Endometrial microvascular endothelial cells (primary cell): ENCODE results near the gene CEL. TPM values are rescaled to one million over a fixed set of nuclear protein-coding genes. Genes with fewer than 3 reads are reported as not detected.

Source experiments
- in situ Hi-C: cut with HindIII; loops from 2 replicates; pipeline ENCODE4 v1.10.0; 2017; ENCODE audit warnings: low sequenced_read_pairs, low pct_unique_long_range_greater_than_20kb; ENCODE audit errors: inconsistent ontology term
- total RNA-seq: library from RNA; depleted of rRNA; stranded (reverse); fragments of >200 nt; gene quantifications from one replicate; pipeline ENCODE4 v1.2.3, GENCODE V29; 2015; ENCODE audit errors: inconsistent ontology term

Gene CEL
- total RNA-seq, 1 donor from 2014 or later: 0.37 TPM

DNA sequence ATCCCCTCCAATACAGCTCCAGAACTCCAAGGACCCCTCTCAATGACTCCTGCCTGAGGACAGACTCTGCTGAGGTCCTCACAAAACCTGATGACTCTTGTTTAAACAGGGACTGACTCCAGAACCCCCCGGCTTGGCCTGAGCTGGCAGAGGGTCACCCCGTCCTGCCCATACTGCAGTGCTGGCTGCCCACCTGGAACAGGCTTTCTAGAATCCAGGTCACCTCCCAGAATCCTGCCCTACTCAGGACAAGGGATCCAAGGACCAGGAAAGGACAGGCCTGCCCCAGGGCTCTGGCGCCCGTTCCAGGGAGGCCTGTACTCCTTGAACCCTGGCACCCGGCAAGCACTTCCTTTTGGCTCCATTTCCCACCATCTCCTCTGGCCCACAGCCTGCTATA, 37.1 kb downstream of the CEL start:
- in situ Hi-C loops: no loop called here

DNA sequence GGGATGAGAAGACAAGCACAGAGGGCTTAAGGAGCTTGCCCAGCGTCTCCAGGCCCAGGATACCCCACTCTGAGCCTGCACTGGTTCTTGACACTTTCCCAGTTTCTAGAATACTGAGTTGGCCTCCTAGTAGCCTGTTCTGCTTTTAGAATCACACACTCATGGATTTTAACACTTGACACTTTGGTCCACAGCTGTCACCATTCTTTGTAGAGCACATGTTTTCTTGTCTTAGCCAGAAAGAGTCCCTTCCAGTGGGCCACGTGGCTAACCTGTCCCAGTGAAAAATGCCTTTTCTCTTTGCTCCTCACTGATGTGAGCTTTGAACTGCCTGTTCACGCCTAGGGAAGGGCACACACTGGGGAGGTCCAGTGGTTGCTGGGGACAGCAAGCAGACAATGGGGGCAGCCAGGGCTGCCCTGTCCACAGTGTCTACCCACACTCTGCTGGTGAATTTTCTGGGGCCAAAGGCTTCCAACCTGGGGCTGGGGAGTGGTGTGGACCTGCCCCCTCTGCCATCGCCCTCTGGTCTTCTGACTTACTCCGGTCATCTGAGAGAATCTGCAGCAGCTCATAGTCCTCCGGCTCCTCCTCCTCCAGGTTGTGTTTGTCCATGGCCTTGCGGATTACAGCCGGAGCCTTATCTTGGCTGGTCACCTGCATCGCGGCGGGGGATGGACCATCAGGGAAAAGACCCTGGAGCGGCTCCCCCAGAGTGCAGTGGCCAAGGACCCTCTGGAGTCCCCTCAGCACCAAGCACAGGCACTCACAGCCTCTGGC, 38.1 kb downstream of the CEL start:
- in situ Hi-C loops: no loop called here

DNA sequence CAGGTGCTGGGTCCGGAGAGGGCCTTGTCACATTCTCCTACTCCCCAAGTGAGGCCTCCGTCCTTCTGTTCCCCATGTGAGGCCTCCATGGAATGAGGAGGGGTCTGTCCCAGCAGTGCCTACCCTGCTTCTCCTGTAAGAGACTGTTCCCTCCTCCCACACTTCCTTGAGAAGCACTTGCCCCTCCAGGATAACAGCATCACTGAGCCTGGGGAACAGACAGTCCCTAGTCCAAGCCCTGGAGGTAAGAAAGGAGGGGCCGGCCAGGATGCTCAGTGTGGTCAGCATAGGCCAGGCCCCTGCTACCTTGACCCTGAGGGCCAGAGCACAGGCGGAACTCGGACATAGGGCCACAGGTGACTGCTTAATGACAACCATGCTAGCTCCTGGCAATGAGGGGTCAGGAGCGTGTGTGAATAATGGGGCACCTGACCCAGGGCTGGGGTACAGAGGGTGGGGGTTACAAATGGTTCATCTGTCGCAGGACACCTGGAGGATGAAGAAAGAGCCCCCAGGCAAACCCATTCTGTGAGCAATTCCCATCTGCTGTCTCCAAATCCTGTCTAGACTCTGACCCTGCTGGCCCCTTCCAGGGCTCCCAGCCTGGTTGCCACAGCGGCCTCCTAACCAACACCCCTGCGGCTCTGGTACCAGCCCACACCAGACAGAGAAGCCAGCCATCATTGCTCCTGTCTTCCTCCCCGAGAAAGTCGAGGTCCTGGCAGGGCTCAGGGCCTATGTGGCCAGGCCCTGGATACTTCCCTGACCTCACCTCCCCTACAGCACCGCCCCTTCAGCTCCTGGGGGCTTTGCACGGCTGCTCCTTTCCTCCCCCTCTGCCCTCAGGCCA, 39.0 kb downstream of the CEL start:
- in situ Hi-C loops: no loop called here

DNA sequence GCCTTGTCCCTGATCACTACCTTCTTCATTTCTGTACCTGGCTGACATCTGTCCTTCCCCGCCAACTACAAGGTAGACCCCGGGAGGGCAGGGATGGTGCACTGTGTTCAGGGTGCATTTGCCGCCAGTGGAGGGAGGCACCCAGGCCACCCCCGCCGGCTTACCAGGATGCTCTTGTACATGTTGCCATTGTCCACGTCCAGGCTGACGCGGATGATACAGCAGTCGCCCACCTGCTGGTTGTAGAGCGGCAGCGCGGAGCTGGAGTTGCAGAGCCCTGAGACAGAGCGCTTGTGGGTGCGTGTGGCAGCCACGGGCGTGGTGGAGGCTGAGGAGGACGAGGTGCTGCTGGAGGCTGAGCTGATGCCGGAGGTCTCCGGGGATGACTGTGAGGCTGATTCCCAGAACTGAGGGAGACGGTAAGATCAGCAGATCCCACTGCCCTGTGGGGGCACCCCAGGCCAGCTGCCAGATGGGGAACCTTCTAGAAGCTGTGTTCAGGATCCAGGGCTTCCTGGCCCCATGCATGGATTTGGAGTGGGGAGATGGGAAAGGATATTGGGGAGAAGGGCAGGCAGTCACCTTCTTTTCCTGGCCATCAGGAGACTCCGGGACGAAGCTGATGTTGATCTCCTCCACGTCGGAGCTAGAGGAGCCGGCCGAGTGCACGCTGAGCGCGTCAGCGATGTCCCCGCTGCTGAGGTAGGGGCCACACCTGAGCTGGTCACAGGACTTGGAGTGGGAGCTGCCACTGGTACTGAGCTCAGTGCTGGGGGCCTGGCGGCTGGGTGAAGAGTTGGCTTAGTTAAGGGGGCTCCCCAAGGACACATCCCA, 39.8 kb downstream of the CEL start:
- in situ Hi-C loops: no loop called here

DNA sequence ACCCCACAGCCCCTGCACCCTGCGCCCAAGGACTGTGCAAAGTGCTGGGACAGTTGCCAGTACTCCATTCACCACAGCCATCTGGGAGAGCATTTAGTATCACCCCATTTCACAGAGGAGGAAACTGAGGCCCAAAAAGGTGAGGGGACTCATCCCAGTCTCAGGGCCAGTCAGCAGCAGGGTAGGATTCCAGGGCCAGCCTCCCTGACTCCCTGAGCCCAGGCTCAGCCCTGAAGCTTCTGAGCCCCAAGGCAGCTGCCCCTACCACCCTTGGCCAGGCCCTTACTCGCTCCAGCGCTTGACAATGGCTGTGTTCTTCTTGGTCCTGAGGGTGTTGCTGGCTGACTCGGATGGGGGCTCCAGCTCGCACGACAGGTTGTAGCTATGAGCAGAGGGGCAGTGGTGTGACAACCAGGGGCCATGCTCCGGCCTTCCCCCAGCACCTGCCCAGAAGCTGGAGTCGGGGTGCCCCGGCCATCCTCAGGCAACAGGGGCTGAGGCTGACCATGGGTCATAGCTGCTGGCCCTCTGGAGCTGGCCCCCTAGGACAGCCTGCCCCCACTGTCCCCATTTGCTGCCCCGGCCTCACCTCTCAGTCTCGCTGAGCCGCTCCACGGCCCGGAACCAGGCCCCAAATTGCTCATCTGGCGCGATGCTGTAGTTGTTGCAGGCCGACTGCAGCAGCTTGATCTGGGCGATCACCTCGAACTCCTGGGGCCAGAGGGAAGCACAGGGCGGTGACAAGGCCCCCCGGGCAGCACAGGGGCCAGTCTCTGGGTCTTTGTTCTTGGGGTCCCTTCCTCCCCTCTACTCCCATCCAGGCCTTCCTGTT, 40.6 kb downstream of the CEL start:
- in situ Hi-C loops: no loop called here

DNA sequence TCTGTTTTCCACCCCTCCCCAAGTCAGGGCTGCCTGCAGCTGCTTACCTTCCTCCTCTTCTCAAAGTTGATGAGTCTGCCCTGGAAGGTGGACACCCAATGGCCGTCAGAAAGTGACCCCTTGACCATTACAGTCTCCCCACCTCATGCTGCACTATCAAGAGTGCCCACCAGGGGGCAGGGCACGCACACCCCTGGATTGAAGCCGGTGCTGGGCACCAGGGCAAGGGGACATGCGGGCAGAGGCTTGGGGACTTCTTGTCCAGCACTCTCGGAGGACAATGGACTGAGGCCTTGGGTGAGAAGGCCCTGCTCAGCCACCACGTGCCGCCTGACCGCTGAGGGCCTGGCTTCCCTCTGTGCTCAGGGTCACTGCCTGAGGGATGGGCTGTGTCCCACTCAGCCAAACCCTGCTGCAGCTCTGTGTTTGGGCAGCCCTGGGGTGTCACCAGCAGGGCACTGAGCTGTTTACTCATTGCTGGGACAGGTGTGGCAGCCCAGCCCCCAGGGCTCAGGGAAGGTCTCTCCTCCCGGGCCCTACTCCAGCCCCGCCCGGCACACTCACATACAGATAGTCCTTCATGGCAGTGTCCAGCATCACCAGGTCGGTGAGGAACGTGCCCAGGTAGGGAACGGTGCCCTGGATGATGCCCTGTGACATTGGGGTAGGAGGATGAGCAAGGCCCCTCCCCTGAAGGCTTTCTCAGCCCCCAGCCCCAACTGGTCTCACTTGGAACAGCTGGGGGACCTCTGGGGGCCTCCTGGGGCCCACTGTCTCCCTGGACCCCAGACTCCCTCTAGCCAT, 41.6 kb downstream of the CEL start:
- in situ Hi-C loops: no loop called here

DNA sequence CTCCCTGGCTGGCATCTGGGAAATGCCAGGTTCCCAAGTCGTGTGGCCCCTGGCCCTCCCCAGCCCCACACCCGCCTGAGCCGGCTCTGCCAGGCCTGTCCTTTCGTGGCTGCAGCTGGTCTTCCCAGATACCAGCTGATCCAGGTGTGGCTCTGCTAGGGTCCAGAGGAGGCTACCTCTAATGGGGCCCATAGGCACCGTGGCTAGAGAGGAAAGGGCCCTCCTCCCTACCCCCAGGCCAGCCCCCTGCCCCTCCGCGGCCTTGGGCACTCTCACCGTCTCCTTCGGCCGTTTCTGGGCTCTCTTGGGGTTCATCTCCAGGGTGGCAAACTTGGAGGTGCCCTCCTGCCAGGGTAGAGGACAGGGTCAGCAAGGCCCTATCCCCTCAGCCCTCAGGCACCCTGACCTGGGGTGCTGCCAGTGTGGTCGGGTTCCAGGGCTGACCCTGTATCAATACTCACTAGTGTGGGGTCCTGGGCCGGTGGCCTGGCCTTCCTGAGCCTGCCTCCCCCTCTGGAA, 42.3 kb downstream of the CEL start:
- in situ Hi-C loops: no loop called here

DNA sequence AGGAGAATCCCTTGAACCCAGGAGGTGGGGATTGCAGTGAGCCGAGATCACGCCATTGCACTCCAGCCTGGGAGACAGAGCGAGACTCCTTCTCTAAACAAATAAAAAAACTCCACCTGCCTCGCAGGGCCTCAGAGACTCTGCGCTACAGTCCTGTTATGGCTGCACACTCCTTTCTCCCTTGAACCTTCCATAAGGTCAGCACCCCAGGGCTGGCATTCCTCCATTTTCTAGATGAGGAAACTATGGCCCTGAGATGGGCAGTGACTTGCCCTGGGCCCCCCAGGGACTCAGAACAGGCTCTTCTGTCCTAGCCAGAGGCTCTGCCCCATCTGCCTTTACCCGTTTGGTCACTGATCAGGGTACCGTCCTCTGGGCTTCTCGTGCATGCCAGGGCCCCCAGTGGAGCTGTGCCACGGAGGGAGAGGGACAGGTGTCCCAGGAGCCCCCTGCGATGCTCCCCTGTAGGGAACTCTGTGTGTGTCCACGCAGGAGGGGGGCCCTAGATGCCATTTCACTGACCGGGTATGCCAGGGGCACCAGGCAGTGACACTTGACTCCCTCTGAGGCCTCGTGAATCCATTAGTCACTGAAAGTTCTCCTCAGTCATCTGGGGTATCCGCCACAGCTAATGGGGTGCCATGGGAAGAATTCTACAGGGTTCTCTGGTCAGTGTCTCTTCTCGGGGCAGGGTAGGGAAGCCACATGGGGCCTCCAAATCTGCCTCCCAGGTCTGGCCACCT, 43.1 kb downstream of the CEL start:
- in situ Hi-C loops: no loop called here

DNA sequence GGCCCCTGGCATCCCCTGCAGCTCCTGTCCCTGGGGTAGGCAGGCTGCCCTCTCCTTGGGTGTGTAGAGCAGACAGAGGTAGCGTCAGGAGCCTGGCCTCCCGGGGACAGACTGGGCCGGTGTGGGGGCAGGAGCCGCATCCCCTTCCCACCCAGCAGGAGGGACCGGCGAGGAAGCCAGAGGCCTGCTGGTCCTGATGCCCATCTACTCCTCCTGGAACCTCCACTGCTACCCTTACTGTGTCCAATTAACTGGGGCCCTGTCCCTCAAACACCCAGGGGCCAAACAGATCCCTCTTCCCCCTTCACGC, 43.6 kb downstream of the CEL start:
- in situ Hi-C loops: no loop called here

DNA sequence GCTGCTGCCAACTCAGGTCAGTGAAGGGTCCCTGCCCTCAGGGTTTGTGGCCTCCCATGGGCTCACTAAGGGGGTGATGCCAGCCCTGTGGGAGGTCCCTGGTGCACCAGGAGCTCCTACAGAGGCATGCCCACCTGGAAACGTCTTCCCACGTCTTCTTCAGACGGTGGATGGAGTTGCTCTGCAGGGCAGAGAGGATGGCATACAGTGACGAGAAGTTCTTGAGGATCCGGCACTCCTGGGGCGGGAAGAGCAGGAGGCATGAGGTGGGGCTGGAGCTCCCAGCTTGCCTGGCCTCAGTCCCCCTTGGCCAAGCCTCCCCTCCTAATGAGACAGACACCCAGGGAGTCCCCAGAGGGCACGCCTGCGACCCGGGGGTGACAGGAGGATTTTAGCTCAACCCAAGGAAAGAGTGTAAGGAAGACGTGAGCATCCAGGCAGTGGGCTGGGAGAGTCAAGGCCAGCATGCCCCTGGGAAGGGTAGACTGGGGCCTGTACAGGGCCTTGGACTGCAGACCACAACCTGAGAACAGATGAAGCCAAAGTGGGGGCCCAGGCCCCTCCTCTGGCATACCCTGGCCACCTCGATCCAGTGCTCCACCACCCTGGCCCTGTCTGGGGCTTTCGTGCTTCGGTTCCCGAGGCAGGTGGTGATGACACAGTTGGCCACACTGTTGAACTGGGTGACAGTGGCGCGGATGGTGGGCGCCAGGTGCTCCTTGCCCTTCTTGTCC, 44.9 kb downstream of the CEL start:
- in situ Hi-C loops: no loop called here

DNA sequence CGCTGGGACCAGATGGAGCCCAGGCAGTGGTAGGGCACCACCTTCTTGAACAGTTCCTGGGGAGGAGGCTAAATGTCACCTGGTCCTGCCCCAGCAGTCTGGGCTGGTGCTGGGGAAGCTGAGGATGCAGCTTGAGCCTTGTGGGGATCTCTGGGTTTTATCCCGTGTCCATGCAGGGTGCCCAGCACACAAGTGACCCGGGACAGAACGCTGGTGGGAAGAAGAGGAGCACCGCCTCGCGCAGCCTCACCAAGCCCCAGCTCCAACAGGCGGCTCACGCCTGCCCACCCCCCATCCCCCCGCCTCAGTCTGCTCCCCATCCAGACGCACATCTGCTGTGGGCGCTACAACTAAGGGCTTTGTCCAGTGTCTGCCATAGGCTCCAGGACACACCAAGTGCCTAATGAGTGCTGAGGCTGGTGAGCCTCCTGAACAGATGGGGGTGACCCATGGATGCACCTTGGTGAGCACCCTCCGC, 45.5 kb downstream of the CEL start:
- in situ Hi-C loops: no loop called here

DNA sequence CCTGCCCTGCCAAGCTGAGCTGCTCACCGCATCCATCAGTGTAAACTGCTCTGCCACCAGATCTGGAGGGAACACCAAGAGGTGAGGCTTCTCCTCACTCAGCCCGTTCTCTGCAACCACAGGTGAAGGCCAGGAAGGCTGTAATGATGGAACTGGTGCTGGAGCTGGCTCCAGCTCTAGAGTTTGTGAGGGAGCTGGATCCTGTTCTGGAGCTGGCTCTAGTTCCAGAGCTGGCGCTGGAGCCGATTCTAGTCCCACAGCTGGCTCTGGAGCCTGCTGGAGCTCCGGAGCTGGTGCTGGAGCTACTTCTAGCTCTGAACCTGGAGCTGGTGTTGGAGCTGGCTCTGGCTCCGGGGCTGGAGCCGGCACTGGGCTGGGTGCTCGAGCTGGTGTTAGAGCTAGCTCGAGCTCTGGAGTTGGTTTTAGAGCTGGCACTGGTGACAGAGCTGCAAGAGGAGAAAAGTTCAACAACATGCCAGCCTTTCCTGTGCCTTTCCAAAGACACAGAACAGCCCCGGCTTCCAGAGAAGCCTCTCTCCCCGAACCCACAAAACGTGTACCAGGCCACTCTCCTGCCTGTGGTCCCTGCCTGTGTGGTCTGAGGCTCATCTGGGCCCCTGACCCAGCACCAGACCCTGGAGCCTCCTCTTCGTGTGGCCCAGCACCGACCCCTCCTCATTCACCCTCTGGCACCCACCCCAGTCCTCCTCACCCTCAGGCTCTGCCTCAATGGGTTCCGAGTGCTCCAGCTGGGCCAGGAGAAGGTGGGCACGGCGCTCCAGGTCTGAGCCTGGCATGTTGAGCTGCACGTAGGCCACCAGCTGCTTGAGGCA, 46.4 kb downstream of the CEL start:
- in situ Hi-C loops: no loop called here

DNA sequence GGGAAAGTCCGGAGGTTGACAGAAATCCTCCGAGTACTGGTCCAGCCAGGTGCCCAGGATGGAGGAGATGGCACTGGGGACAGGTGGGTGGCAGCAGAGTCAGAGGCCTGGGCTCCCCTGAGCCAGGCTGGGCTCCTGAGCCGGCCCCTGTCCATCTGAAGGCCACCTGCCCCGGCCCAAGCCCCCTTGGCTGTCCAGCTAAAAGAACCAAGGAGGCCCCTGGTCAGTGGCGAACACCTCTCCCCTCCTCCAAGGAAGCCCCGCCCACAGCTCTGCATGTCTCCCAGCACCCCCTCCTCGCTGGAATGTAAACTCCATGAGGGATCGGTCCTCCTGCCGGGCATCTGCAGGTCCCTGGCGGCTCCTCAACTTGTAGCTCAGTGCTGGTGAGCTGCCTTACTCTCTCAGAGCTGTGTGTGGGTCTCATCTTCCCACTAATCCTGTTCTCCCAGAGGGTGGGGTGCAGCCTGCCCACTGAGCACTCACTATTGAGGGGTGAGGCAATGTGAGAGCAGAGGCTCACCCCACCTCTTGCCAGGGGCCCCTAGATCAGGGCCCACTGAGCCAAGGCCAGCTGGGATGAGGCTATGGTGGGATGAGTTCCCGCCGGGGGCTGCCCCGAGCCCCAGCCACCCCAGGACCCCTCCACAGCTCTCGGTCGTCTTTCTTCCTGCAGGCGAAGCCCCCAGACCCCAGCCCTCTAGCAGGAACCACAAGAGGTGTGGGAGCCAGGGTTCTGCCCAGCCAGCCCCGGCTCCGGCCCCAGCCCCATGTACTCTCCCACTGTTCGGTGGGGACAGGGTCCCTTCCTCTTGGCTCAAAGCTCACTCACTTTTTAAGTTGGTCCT, 47.2 kb downstream of the CEL start:
- in situ Hi-C loops: no loop called here

DNA sequence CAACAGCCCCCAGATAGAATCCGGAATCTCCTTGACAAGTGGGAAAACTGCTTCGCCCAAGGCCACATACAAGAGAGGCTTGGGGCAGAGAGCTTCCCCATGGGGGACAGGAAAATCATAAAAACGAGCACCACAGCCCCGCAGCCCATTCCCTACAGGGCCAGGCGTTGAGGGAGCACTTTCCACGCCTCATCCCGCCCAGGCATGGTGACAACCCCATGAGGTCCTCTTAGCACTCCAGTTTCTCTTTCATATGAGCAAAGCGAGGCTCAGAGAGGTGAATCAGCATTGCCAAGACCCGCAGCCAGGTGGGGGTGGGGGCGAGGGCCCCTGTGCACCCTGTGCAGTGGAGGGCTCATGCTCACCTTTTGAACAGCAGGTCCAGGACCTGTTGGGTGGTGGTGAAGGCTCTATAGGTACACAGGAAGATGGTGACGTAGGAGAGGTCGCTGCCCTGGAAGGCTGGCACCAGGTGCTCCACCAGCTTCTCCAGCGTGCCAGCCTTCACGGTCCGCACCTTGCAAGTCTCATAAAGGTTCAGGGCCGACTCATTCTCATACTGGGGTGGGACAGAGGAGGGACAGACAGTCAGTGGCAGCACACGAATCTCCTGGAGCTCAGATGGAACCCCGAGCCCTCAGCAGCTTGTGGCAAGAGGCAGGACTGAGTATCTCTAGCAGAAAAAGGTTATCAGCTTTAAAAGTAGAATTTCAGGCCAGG, 48.3 kb downstream of the CEL start:
- in situ Hi-C loops: no loop called here
